Measurements from ENCODE around the gene C18orf63. TPM values are rescaled to one million over a fixed set of nuclear protein-coding genes. Genes with fewer than 3 reads are reported as not detected.
A peak's percentile ranks its signal among the peaks of the same experiment; 100 is the strongest.

The C18orf63 gene
- total and polyA plus RNA-seq, 2 experiments from 2014 or later = not detected

GRCh38 chr18:74286106-74286855, 29.4 kb upstream of the C18orf63 start:
- H3K27me3 ChIP-seq (ENCODE audit: insufficient read depth) = no peaks in the 10 kb centered on the region
- DNase-seq (ENCODE audit: low spot score) (no peak), ATAC-seq (no peak)
- no peak overlapping the region for H3K4me2 ChIP-seq
- H3K36me3 ChIP-seq (ENCODE audit: insufficient read depth) = no peaks in the 10 kb centered on the region; the same call in 1 of the 2 replicates
- Mint-ChIP-seq H3K27ac (peak overlapping the region; percentile 33; the same call in 1 of the 2 replicates), H3K9me3 (no peaks in the 10 kb centered on the region), H3K27me3 (ENCODE audit: insufficient read depth, low read depth, poor library complexity) (peaks cover 8% of the 10 kb centered on the region), H3K4me3 (no peak overlapping the region), H3K4me1 (peaks cover 76% of the 10 kb centered on the region), H3K36me3 (ENCODE audit: low read depth) (peaks cover 31% of the 10 kb centered on the region)
- peaks cover 66% of the 10 kb centered on the region for H3K4me1 ChIP-seq (ENCODE audit: insufficient read depth)
- H3K79me2 ChIP-seq (replicated peaks; ENCODE audit: insufficient read depth) = peaks cover 96% of the 10 kb centered on the region
- H3K27ac ChIP-seq (ENCODE audit: low read depth) = no peak overlapping the region
- H4K20me1 ChIP-seq (replicated peaks; ENCODE audit: insufficient read depth) = no peaks in the 10 kb centered on the region
- TF ChIP-seq JUNB (IDR thresholded peaks at IDR 0.05; ENCODE audit: unreplicated experiment) (no peak), NANOG (IDR thresholded peaks at IDR 0.05; ENCODE audit: borderline replicate concordance) (no peak), ETS1 (IDR thresholded peaks at IDR 0.05) (no peak), REST (IDR thresholded peaks at IDR 0.05; ENCODE audit: unreplicated experiment) (no peak), EZH2phosphoT487 (IDR thresholded peaks at IDR 0.05; ENCODE audit: unreplicated experiment) (no peak), EZH2 (IDR thresholded peaks at IDR 0.05; ENCODE audit: low read depth, unreplicated experiment) (no peak), ZNF114 (CRISPR knock-in tag; IDR thresholded peaks at IDR 0.05) (no peak), CREB1 (CRISPR knock-in tag; IDR thresholded peaks at IDR 0.05; ENCODE audit: low read depth) (no peak), POLR2AphosphoS5 (IDR thresholded peaks at IDR 0.05; ENCODE audit: low read depth) (no peak)
- H3F3A ChIP-seq (replicated peaks; ENCODE audit: low read depth) = peaks cover 9% of the 10 kb centered on the region; the same call in 1 of the 2 replicates
- H3K4me3 ChIP-seq = no peak overlapping the region
- H3K9me2 ChIP-seq (ENCODE audit: insufficient read depth) = no peaks in the 10 kb centered on the region
- no peak overlapping the region for H2AFZ ChIP-seq

- Mint-ChIP-seq H3K27ac (peak overlapping the region; percentile 33; the same call in 1 of the 2 replicates), H3K4me1 (peaks cover 70% of the 10 kb centered on the region), H3K9me3 (no peaks in the 10 kb centered on the region), H3K4me3 (no peak overlapping the region), H3K27me3 (ENCODE audit: insufficient read depth, low read depth, poor library complexity) (peaks cover 5% of the 10 kb centered on the region), H3K36me3 (ENCODE audit: low read depth) (peaks cover 26% of the 10 kb centered on the region)
- Histone ChIP-seq H3K27me3 (ENCODE audit: insufficient read depth) (no peaks in the 10 kb centered on the region), H3K79me2 (replicated peaks; ENCODE audit: insufficient read depth) (peaks cover 91% of the 10 kb centered on the region), H2AFZ (no peak overlapping the region), H4K20me1 (replicated peaks; ENCODE audit: insufficient read depth) (no peaks in the 10 kb centered on the region), H3K4me3 (no peak overlapping the region), H3K4me1 (ENCODE audit: insufficient read depth) (peaks cover 60% of the 10 kb centered on the region), H3K27ac (ENCODE audit: low read depth) (no peak overlapping the region), H3K4me2 (peak overlapping the region; percentile 73; the same call in 1 of the 2 replicates), H3K36me3 (ENCODE audit: insufficient read depth) (no peaks in the 10 kb centered on the region; the same call in 1 of the 2 replicates), H3F3A (replicated peaks; ENCODE audit: low read depth) (peaks cover 6% of the 10 kb centered on the region; the same call in 1 of the 2 replicates), H3K9me2 (ENCODE audit: insufficient read depth) (no peaks in the 10 kb centered on the region)
- ATAC-seq (no peak), DNase-seq (ENCODE audit: low spot score) (no peak)
- no peak for TF ChIP-seq REST (IDR thresholded peaks at IDR 0.05; ENCODE audit: unreplicated experiment)
- no peak for TF ChIP-seq CTCF (conservative IDR thresholded peaks at IDR 0.05; ENCODE audit: low read depth in 2 of 2)
- TF ChIP-seq ETS1 (IDR thresholded peaks at IDR 0.05) = no peak
- TF ChIP-seq ZNF331 (CRISPR knock-in tag; IDR thresholded peaks at IDR 0.05; ENCODE audit: low read depth) = no peak
- no peak for TF ChIP-seq ZNF114 (CRISPR knock-in tag; IDR thresholded peaks at IDR 0.05)
- no peak for TF ChIP-seq JUNB (IDR thresholded peaks at IDR 0.05; ENCODE audit: unreplicated experiment)
Measured at GRCh38 chr18:74286856-74287255, 28.8 kb upstream of the C18orf63 start.
